HUES48 (cell line): ENCODE measurements around the gene SLC7A6OS.

Experiments
- H3K27ac ChIP-seq: one replicate; pipeline ENCODE4 v1.7.0; 2013; ENCODE audit warnings: low read depth, low read length, inconsistent platforms
- H3K27me3 ChIP-seq: 2 replicates; pipeline ENCODE4 v1.6.1; 2013; ENCODE audit warnings: mild to moderate bottlenecking, low read length; ENCODE audit not compliant: control insufficient read depth, insufficient read depth
- H3K36me3 ChIP-seq: 2 replicates; pipeline ENCODE4 v1.6.1; 2013; ENCODE audit warnings: low read length; ENCODE audit not compliant: control insufficient read depth, insufficient read depth
- H3K4me1 ChIP-seq: 2 replicates; pipeline ENCODE4 v1.6.1; 2013; ENCODE audit warnings: mild to moderate bottlenecking, low read length; ENCODE audit not compliant: control insufficient read depth, insufficient read depth
- H3K4me3 ChIP-seq: 2 replicates; pipeline ENCODE4 v1.5.1; 2013; ENCODE audit warnings: mild to moderate bottlenecking, low read depth, low read length
- H3K9ac ChIP-seq: 2 replicates; pipeline ENCODE4 v1.6.1; 2013; ENCODE audit warnings: mild to moderate bottlenecking, low read depth, low read length, moderate library complexity
- H3K9me3 ChIP-seq: 2 replicates; pipeline ENCODE4 v1.6.1; 2013; ENCODE audit warnings: low read length; ENCODE audit not compliant: control insufficient read depth, insufficient read depth

Gene SLC7A6OS

DNA sequence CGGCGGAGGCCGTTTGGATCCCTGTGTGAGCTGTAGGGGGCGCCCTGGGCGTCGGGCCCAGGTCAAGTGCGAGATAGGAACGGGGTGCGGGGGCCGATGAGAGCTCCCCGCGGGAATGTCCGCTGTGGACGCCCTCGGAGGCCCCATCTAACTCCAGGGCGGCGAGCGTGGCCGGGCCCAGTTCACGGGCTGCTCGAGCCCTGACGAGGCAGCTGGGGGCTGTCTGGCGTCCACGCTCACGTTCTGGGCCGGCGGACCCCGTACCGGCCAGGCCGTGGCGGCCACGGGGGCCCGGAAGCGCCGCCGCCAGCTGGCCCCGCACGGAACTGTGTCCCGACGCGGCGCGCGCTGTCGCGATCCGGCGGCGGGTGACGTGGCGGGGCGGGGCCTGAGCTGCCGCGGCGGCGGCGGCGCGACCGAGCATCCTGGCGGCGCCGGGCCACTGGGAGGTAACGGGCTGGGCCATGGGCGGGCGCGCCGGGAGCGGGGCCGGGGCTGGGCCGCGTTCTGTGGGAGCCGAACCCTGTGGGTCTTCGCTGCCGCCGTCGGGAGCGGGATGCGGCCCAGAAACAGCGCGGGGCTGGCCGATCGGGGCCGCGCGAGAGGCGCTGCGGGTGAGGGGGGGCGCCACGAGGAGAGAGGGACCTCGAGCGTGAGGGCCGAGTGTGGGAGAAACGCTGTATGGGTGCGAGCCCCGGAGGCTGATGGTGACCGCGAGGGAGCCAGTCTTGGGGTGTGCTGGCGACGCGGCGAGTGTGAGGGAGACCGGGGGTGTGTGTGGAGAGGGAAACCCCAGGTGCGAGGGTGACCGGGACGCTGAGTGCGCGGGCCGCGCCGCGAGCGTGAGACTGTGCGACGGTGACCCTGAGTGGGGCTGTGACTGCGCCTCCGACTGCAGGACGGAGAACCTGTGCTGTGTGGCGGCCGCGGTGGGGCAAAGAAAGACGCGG is 46.3 kb downstream of the SLC7A6OS start, which contains the start of gene SLC7A6:
Gene SLC7A6, plus strand, starts transcription at position 399 of the 950 bp plus-strand sequence. CDS start 10,201 bp downstream, outside the sequence.
- Histone ChIP-seq H3K9ac (peak within 1 kb of the TSS; percentile 78), H3K4me3 (peak within 1 kb of the TSS; percentile 91), H3K36me3 (peaks cover 2% of the 10 kb centered on the region; the same call in 1 of the 2 replicates), H3K27ac (peak within 1 kb of the TSS; percentile 71), H3K4me1 (peaks cover 17% of the 10 kb centered on the region), H3K27me3 (peaks cover 13% of the 10 kb centered on the region), H3K9me3 (no peaks in the 10 kb centered on the region)

DNA sequence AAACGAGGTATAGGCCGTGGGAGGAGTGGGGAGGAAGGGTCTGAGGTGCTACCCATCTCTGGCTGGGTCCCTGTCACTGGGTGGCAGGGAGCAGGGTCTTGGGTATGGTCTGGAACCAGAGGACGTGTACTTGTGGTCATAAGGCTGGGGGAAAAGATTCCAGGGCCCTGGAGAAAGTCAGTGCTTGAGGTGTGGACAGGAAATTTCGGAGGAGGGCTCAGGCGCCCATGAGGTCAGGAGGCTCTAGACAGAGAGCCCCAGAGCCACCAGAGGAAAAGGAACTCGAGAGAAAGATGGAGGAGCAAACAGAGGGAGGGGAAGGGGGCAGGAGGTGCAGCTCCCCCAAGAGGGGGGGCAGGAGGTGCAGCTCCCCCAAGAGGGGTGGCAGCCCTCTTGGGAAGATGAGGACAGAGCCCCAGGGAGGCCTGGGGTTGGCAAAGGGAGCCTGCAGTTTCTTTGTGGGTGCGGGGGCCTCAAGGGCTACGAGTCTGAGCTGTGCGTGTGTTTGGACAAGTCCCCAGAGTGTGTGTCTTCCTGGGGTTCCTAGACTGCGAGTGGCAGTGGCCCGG is 47.1 kb downstream of the SLC7A6OS start:
- Histone ChIP-seq H3K9me3 (no peaks in the 10 kb centered on the region), H3K36me3 (peaks cover 8% of the 10 kb centered on the region; the same call in 1 of the 2 replicates), H3K27ac (no peak overlapping the region), H3K27me3 (peaks cover 13% of the 10 kb centered on the region), H3K9ac (peak overlapping the region; percentile 78; the same call in 1 of the 2 replicates), H3K4me1 (peaks cover 17% of the 10 kb centered on the region), H3K4me3 (peak overlapping the region; percentile 91)

DNA sequence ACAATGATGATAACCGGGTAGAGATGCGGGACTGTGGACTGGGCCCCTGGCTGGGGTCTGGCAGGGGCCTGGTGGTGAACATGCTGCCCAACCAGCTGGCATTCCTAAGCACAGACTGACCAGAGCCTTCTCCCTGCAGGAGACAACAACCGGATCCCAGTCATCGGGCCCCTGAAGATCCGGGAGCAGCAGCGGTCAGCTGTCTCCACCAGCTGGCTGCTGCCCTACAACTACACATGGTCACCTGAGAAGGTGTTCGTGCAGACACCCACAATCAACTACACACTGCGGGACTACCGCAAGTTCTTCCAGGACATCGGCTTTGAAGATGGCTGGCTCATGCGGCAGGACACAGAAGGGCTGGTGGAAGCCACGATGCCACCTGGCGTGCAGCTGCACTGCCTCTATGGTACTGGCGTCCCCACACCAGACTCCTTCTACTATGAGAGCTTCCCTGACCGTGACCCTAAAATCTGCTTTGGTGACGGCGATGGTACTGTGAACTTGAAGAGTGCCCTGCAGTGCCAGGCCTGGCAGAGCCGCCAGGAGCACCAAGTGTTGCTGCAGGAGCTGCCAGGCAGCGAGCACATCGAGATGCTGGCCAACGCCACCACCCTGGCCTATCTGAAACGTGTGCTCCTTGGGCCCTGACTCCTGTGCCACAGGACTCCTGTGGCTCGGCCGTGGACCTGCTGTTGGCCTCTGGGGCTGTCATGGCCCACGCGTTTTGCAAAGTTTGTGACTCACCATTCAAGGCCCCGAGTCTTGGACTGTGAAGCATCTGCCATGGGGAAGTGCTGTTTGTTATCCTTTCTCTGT is 51.5 kb downstream of the SLC7A6OS start:
- Histone ChIP-seq H3K4me3 (no peak overlapping the region), H3K9ac (no peak overlapping the region), H3K36me3 (peaks cover 10% of the 10 kb centered on the region), H3K9me3 (no peaks in the 10 kb centered on the region), H3K4me1 (no peaks in the 10 kb centered on the region), H3K27me3 (peaks cover 4% of the 10 kb centered on the region), H3K27ac (no peak overlapping the region)

DNA sequence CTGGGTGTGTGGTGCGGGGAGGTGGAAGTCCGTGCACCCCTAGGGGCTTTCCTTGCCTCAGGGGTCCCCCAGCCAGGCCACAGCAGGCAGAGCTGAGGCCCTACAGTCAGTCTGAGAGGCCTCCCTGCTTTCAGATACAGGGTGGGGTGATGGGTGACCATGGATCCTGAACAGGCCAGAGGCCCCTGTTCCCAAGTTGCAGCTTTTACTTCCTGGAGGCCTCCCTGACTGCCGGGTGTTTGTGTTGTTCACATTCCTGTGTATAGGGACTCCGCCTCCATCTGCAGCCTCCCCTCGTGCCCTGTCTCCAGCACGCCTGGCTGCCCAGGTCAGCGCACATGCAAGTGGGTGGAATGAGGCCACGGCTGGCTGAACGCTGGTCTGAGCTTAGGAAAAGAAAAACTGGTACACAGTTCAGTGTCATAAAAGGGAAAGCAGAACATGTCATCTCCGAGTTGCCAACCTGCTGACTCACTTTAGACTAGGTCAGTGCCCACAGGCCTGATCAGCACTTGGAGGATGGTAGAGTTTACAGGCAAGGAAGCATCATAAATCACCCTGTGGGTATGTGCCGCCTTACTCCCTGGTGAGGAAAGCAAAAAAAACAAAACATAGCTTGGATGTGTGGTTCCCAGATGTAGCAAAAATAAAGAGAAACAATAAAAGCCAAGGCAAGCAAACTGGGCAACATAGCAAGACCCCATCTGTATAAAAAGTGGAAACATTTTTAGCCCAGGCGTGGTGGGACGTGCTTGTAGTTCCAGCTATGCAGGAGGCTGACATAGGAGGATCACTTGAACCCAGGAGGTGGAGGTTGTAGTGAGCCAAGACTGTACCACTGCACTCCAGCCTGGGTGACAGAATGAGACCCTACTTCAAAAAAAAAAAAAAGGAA is 52.6 kb downstream of the SLC7A6OS start:
- H3K9me3 ChIP-seq, result no peaks in the 10 kb centered on the region
- H3K27me3 ChIP-seq, result peaks cover 1% of the 10 kb centered on the region; the same call in 1 of the 2 replicates
- H3K27ac ChIP-seq, result no peak overlapping the region
- H3K36me3 ChIP-seq, result peaks cover 10% of the 10 kb centered on the region
- no peak overlapping the region for H3K9ac ChIP-seq
- H3K4me3 ChIP-seq, result no peak overlapping the region
- H3K4me1 ChIP-seq, result no peaks in the 10 kb centered on the region

DNA sequence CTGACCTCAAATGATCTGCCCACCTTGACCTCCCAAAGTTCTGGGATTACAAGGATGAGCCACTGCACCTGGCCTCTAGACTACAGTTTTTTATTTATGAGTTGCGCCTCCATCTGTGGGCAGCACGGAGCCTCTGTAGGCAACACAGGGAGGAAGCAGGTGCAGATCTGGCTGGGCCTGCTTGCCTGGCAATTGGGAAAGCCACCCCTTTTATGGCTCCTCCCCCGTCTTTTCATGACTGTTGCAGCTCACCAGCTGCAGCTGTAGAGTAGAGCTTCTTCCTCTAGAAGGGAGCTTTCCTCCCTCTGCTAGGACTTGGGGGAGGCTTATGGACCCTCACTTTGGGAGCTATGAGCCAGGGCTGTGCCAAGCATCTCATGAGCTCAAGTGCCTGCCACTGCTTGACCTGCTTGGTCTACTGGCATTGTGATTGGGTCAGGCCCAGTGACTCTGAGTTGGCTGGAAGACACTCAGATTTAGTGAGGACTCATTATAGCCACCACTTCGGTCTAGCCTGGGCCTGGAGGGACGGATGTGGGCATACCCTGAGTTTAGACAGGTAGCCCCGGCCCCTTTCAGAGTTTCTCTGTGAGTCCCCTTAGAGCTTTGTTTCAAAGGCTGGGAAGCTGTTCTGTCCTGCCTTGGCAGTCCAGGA is 53.4 kb downstream of the SLC7A6OS start:
- no peak overlapping the region for H3K9ac ChIP-seq
- H3K4me3 ChIP-seq, result no peak overlapping the region
- peaks cover 10% of the 10 kb centered on the region for H3K36me3 ChIP-seq
- no peak overlapping the region for H3K27ac ChIP-seq
- no peaks in the 10 kb centered on the region for H3K27me3 ChIP-seq
- no peaks in the 10 kb centered on the region for H3K9me3 ChIP-seq
- no peaks in the 10 kb centered on the region for H3K4me1 ChIP-seq

DNA sequence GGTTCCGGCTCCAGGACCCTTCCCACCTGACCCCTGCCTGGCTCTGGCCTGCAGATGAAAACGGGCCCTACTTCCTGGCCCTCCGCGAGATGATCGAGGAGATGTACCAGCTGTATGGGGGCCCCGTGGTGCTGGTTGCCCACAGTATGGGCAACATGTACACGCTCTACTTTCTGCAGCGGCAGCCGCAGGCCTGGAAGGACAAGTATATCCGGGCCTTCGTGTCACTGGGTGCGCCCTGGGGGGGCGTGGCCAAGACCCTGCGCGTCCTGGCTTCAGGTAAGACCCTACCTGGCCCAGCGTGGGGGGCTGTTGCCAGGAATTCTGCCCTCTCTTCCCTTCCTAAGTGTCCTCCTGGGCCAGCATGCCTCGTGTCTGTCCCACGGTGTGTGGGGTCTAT is 55.0 kb downstream of the SLC7A6OS start:
- Histone ChIP-seq H3K4me1 (no peaks in the 10 kb centered on the region), H3K36me3 (peaks cover 10% of the 10 kb centered on the region), H3K9me3 (no peaks in the 10 kb centered on the region), H3K9ac (no peak overlapping the region), H3K27me3 (no peaks in the 10 kb centered on the region), H3K27ac (no peak overlapping the region), H3K4me3 (no peak overlapping the region)

DNA sequence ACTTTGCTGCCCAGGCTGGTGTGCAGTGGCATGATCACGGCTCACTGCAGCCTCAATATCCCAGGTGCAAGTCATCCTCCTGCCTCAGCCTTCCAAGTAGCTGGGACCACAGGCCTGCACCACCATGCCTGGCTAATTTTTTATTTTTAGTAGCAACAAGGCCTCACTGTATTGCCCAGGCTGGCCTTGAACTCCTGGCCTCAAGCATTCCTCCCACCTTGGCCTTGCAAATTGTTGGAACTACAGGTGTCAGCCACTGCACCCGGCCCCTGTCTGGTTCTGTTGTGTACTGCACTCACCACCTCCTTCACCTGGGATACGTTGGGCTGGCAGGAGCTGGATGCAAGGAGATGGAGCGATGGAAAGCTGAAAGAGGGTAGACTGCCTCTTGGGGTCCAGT is 57.0 kb downstream of the SLC7A6OS start:
- H3K36me3 ChIP-seq, result peaks cover 7% of the 10 kb centered on the region
- H3K9ac ChIP-seq, result no peak overlapping the region
- H3K27me3 ChIP-seq, result no peaks in the 10 kb centered on the region
- H3K4me1 ChIP-seq, result no peaks in the 10 kb centered on the region
- no peaks in the 10 kb centered on the region for H3K9me3 ChIP-seq
- H3K4me3 ChIP-seq, result no peak overlapping the region
- no peak overlapping the region for H3K27ac ChIP-seq

DNA sequence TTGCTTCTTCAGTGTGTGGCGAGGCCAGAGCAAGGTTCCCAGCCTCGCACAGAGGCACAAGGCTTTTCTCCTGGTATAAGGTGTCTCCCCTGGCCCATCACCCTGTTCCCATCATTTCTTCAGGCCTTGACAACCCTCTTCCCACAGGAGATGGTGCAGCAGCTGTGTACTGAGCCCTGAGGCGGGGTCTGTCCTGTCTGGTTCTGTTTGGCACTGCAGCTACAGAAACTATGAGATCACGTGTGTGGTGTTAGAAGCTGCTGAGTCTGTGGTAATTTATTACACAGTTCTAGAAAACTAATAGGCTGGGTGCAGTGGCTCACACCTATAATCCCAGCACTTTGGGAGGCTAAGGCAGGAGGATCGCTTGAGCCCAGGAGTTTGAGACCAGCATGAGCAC is 58.4 kb downstream of the SLC7A6OS start:
- Histone ChIP-seq H3K27me3 (no peaks in the 10 kb centered on the region), H3K9me3 (no peaks in the 10 kb centered on the region), H3K4me3 (no peak overlapping the region), H3K36me3 (peaks cover 7% of the 10 kb centered on the region), H3K4me1 (no peaks in the 10 kb centered on the region), H3K9ac (no peak overlapping the region), H3K27ac (no peak overlapping the region)

DNA sequence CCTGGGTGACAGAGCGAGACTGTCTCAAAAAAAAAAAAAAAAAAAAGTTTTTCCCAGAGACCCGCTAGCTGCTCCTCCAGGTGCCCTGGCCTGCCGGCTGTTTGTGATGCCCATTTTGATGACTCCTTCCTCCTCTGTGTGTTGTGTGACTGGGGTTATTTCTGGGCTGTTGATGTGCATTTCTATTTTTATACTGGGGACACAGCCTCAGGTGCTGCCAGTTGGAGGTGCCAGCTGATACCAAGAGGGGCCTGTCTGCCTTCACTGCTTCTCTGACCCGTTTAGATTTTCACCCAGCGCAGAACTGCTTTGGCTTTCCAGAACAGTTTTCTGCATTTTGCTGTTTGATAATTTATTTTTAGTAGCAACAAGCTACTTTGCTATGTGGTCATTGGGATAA is 58.9 kb downstream of the SLC7A6OS start:
- Histone ChIP-seq H3K9ac (no peak overlapping the region), H3K36me3 (peaks cover 7% of the 10 kb centered on the region), H3K27ac (no peak overlapping the region), H3K4me1 (no peaks in the 10 kb centered on the region), H3K9me3 (no peaks in the 10 kb centered on the region), H3K4me3 (no peak overlapping the region), H3K27me3 (no peaks in the 10 kb centered on the region)
